Regular cardiac myocyte (primary cell): ENCODE data around the gene C22orf42. TPM values are rescaled to one million over a fixed set of nuclear protein-coding genes. Genes with fewer than 3 reads are reported as not detected.

Experiments
- total RNA-seq: library from RNA; depleted of rRNA; stranded (reverse); fragments of >200 nt; gene quantifications from 2 replicates; pipeline ENCODE4 v1.2.3, GENCODE V29; 2014

C22orf42 gene, protein sequence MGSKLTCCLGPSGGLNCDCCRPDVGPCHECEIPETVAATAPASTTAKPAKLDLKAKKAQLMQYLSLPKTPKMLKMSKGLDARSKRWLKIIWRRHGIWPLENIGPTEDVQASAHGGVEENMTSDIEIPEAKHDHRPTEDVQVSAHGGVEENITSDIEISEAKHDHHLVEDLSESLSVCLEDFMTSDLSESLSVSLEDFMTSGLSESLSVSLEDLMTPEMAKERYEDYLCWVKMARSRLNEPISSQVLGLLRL
- total RNA-seq: not detected in 2 replicates

DNA sequence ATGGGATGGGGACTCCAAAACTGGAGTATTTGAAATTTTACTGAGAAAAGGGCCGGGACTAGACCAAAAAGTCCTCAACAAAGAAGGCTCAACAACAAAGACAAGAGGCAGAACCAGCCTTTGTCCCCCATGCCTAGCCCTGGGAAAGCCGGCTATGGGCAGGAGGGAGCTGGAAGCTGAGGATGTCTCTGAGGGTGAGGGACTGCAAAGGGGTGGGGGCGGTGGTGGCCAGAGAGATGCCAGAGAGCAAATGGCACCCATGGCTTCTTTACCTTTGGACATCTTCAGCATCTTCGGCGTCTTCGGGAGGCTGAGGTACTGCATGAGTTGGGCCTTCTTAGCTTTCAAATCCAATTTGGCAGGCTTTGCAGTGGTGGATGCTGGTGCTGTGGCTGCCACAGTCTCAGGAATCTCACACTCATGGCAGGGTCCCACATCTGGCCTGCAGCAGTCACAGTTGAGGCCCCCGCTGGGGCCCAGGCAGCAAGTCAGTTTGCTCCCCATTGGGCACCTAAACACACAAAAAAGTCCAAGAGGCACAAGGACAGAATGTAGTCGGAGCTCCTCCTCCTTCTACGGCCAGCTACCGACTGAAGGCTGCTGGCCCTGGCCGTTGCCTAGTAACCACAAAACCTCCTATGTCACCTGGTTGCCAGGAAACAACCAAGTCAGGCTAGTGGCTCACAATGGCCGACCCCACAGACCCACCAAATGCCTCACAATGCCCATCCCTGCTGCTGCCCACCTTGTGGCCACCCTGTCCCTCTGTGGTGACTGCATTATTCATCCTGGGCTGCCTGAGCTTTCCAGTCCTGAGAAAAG, at the start of gene C22orf42:
Gene C22orf42 (minus strand): TSS at position 592 of the 822 bp plus-strand sequence. CDS start 88 bp downstream, at position 504.

GRCh38 chr22:32204856-32205722, 46.0 kb upstream of the C22orf42 start, which contains the start of gene RFPL2:
RFPL2 (minus strand) TSS chr22:32205073; CDS start chr22:32202451, 2,622 bp downstream.

Other genes with a start within 250 kb of the C22orf42 start
- 69.3 and 221 TPM in 2 replicates for gene YWHAH, start 214.8 kb downstream of the C22orf42 start, total RNA-seq
- gene SLC5A1, start 116.0 kb downstream of the C22orf42 start, total RNA-seq: not detected in 2 replicates
- gene RFPL2, start 45.8 kb upstream of the C22orf42 start, total RNA-seq: not detected in 2 replicates
- not detected in 2 replicates for gene SLC5A4, start 96.0 kb upstream of the C22orf42 start, total RNA-seq
- not detected in 2 replicates for gene RFPL3, start 198.6 kb upstream of the C22orf42 start, total RNA-seq